PC-3 (cell line): ENCODE measurements around the gene TRPC4AP. TPM values are rescaled to one million over a fixed set of nuclear protein-coding genes. Genes with fewer than 3 reads are reported as not detected.

Experiments used
- ATAC-seq: fragments of 200-7000 bp; cut with Tn5 transposase; 2 replicates; pipeline ENCODE4 v1.9.1; 2020; ENCODE audit warnings: mild to moderate bottlenecking, moderate library complexity
- BruUV-seq: library from RNA; stranded (reverse); fragments of 400-500 nt; replicated peaks from 2 replicates; lab custom pipeline; 2021; lab: Mats Ljungman, UMichigan
- CTCF ChIA-PET: fragments of 300-600 bp; sonication (Branson Sonifier 250); formaldehyde crosslinking; loops from one replicate; lab custom pipeline; 2022; ENCODE audit warnings: antibody characterized with exemption; lab: Charles Lee
- POLR2A ChIA-PET: fragments of 300-600 bp; sonication (Branson Sonifier 250); formaldehyde crosslinking; loops from one replicate; lab custom pipeline; 2022; ENCODE audit warnings: antibody characterized with exemption; ENCODE audit not compliant: unreplicated experiment; lab: Charles Lee
- DNase-seq: peaks from one replicate; pipeline ENCODE4 v3.0.0-alpha.2; 2015
- H2AFZ ChIP-seq: fragments of 300-600 bp; sonication (generic); 2 replicates; pipeline ENCODE4 v1.6.0; 2016; ENCODE audit warnings: antibody characterized with exemption, low read length
- H3F3A ChIP-seq: fragments of 300-600 bp; sonication (generic); one replicate; pipeline ENCODE4 v1.6.0; 2017; ENCODE audit warnings: antibody characterized with exemption, low read length, control low read depth, mild to moderate bottlenecking; ENCODE audit not compliant: unreplicated experiment
- H3K27ac ChIP-seq: fragments of 300-600 bp; sonication (generic); 2 replicates; pipeline ENCODE4 v1.5.1; 2016; ENCODE audit warnings: mild to moderate bottlenecking, low read length
- H3K27me3 ChIP-seq: fragments of 300-600 bp; sonication (generic); 2 replicates; pipeline ENCODE4 v1.6.1; 2016; ENCODE audit warnings: low read length, mixed read lengths
- H3K36me3 ChIP-seq: fragments of 300-600 bp; sonication (generic); 2 replicates; pipeline ENCODE4 v1.6.1; 2016; ENCODE audit warnings: low read depth, mixed run types, low read length, mixed read lengths
- H3K4me1 ChIP-seq: fragments of 300-600 bp; sonication (generic); 2 replicates; pipeline ENCODE4 v1.5.1; 2016; ENCODE audit warnings: low read length; ENCODE audit not compliant: insufficient read depth
- H3K4me2 ChIP-seq: fragments of 300-600 bp; sonication (generic); 2 replicates; pipeline ENCODE4 v1.6.0; 2016; ENCODE audit warnings: low read length
- H3K4me3 ChIP-seq: fragments of 300-600 bp; sonication (generic); 2 replicates; pipeline ENCODE4 v1.5.1; 2016; ENCODE audit warnings: mild to moderate bottlenecking, low read length, mixed read lengths
- H3K79me2 ChIP-seq: fragments of 300-600 bp; sonication (generic); 2 replicates; pipeline ENCODE4 v1.6.1; 2017; ENCODE audit warnings: low read length, mixed read lengths
- H3K9ac ChIP-seq: fragments of 300-600 bp; sonication (generic); 2 replicates; pipeline ENCODE4 v1.6.0; 2016; ENCODE audit warnings: mild to moderate bottlenecking, low read length
- H3K9me2 ChIP-seq: fragments of 300-600 bp; sonication (generic); replicated peaks from 2 replicates; pipeline ENCODE4 v1.6.1; 2016; ENCODE audit warnings: mixed run types, low read length, mixed read lengths
- H3K9me3 ChIP-seq: fragments of 300-600 bp; sonication (generic); 2 replicates; pipeline ENCODE4 v1.6.1; 2016; ENCODE audit warnings: low read length, mixed read lengths
- H4K20me1 ChIP-seq: fragments of 300-600 bp; sonication (generic); 2 replicates; pipeline ENCODE4 v1.6.1; 2016; ENCODE audit warnings: low read length, mixed read lengths
- CTCF ChIP-seq: fragments of 300-600 bp; sonication (generic); conservative IDR thresholded peaks from 2 replicates; pipeline ENCODE4 v1.5.1; 2017; ENCODE audit warnings: antibody characterized with exemption, low read depth, mild to moderate bottlenecking, low read length
- EZH2 ChIP-seq: fragments of 300-600 bp; sonication (generic); IDR thresholded peaks from one replicate; pipeline ENCODE4 v1.6.1; 2017; ENCODE audit warnings: antibody characterized with exemption, mild to moderate bottlenecking, low read length; ENCODE audit not compliant: unreplicated experiment
- EZH2phosphoT487 ChIP-seq: fragments of 300-600 bp; sonication (generic); IDR thresholded peaks from 2 replicates; pipeline ENCODE4 v1.6.1; 2018; ENCODE audit warnings: mild to moderate bottlenecking, antibody characterized with exemption, low read length, borderline replicate concordance
- intact Hi-C: fragments of 100-400 bp; cut with micrococcal nuclease; formaldehyde crosslinking; loops from 2 replicates; pipeline ENCODE4 v1.9.0; 2023
- total RNA-seq: library from RNA; depleted of rRNA; stranded (reverse); fragments of >200 nt; gene quantifications from 2 replicates; pipeline ENCODE4 v1.2.3, GENCODE V29; 2014

Gene TRPC4AP
- total RNA-seq, 1 experiment from 2014 or later: 46.9 TPM

GRCh38 chr20:35101620-35102019 lies 9.0 kb upstream of the TRPC4AP start:
- Histone ChIP-seq H3K27ac (no peak overlapping the region), H3K9me3 (no peaks in the 10 kb centered on the region), H3K4me2 (no peak overlapping the region), H4K20me1 (no peaks in the 10 kb centered on the region), H3K4me1 (no peaks in the 10 kb centered on the region), H3K4me3 (no peak overlapping the region), H3K79me2 (no peaks in the 10 kb centered on the region), H2AFZ (no peak overlapping the region), H3K9ac (no peak overlapping the region), H3F3A (no peaks in the 10 kb centered on the region), H3K36me3 (no peaks in the 10 kb centered on the region), H3K9me2 (no peaks in the 10 kb centered on the region), H3K27me3 (no peaks in the 10 kb centered on the region)
- POLR2A ChIA-PET: no interaction called here
- intact Hi-C loops: no loop called here
- ATAC-seq (no peak), DNase-seq (no peak)
- CTCF ChIA-PET: no interaction called here
- no TSS peak for BruUV-seq
- TF ChIP-seq CTCF: no peak
- TF ChIP-seq EZH2: no peak
- TF ChIP-seq EZH2phosphoT487: no peak

- Histone ChIP-seq H4K20me1 (peaks cover 6% of the 10 kb centered on the region; the same call in 1 of the 2 replicates), H3F3A (peaks cover 7% of the 10 kb centered on the region), H3K79me2 (peaks cover 42% of the 10 kb centered on the region), H2AFZ (peak overlapping the region; percentile 97), H3K4me2 (peak overlapping the region; percentile 98), H3K9me2 (no peaks in the 10 kb centered on the region), H3K9me3 (no peaks in the 10 kb centered on the region), H3K4me1 (peaks cover 20% of the 10 kb centered on the region), H3K27ac (peak overlapping the region; percentile 65), H3K36me3 (no peaks in the 10 kb centered on the region), H3K9ac (peak overlapping the region; percentile 92), H3K4me3 (peak overlapping the region; percentile 97), H3K27me3 (no peaks in the 10 kb centered on the region)
- ATAC-seq: peak; percentile 23
- intact Hi-C loops: loop anchor here (2.0 to 5.0 kb wide), 2 partner anchors 53 to 221 kb away; partner anchors contain the start of genes EDEM2 and GGT7
- ChIA-PET POLR2A (interaction anchor here (0.6 kb wide), 1 partner anchor 527 kb away, joined by 8 read pairs; no protein-coding TSS in a partner anchor), CTCF (interaction anchor here (0.6 kb wide), 1 partner anchor 122 kb away, joined by 8 read pairs; no protein-coding TSS in a partner anchor)
- TF ChIP-seq EZH2phosphoT487 (no peak), EZH2 (no peak), CTCF (no peak)
- BruUV-seq: TSS peak; percentile 90
- peak; percentile 59 for DNase-seq
These were observed 769 bp upstream of the TRPC4AP start for GRCh38 chr20:35093267-35093884.
